ENCODE measurements around the gene RUNDC1. TPM values are rescaled to one million over a fixed set of nuclear protein-coding genes. Genes with fewer than 3 reads are reported as not detected.

The RUNDC1 gene
- polyA plus RNA-seq, 1 donor (not counting 4 experiments of a cell fraction or from before 2014, with no cell fraction given), result 11.1 TPM

GRCh38 chr17:43014649-43015542 is 34.5 kb downstream of the RUNDC1 start:
- no peak overlapping the region for H3K4me3 ChIP-seq (ENCODE audit: control insufficient read depth in 2 of 3, extremely low read depth in 1 of 3, insufficient read depth in 2 of 3, low read depth in 1 of 3, low read length in 3 of 3)
- no peak overlapping the region for H3K9ac ChIP-seq (ENCODE audit: control insufficient read depth, extremely low read depth, insufficient read depth, low read length)
- no peak for DNase-seq (ENCODE audit: low read depth, low spot score)
- peaks cover 4% of the 10 kb centered on the region for H3K4me1 ChIP-seq (ENCODE audit: control insufficient read depth, extremely low read depth, insufficient read depth, low read length)
- H3K27me3 ChIP-seq (ENCODE audit: control insufficient read depth, extremely low read depth, insufficient read depth, low read length), result no peaks in the 10 kb centered on the region
- no peak overlapping the region for H3K27ac ChIP-seq (ENCODE audit: control insufficient read depth, insufficient read depth, low read length)
- TF ChIP-seq CTCF (optimal IDR thresholded peaks at IDR 0.05 in 1 of 3, IDR thresholded peaks at IDR 0.05 in 1 of 3, conservative IDR thresholded peaks at IDR 0.05 in 1 of 3; ENCODE audit: extremely low read depth in 1 of 3, insufficient read depth in 2 of 3, low read length in 3 of 3), result no peak
- TF ChIP-seq EZH2 (IDR thresholded peaks at IDR 0.05; ENCODE audit: low read length), result no peak
- H3K9me1 ChIP-seq (ENCODE audit: control insufficient read depth, extremely low read depth, insufficient read depth, low read length), result no peaks in the 10 kb centered on the region
- no peaks in the 10 kb centered on the region for H4K20me1 ChIP-seq (ENCODE audit: control insufficient read depth, extremely low read depth, insufficient read depth, low read length)
- H3K9me3 ChIP-seq (ENCODE audit: control insufficient read depth, low read depth, low read length), result no peaks in the 10 kb centered on the region
- H3K4me2 ChIP-seq (ENCODE audit: control insufficient read depth, extremely low read depth, insufficient read depth, low read depth, low read length), result no peak overlapping the region
- peaks cover 19 to 31% of the 10 kb centered on the region in 2 experiments for H3K36me3 ChIP-seq (ENCODE audit: control insufficient read depth in 2 of 2, extremely low read depth in 1 of 2, insufficient read depth in 2 of 2, low read length in 2 of 2)
- no peak overlapping the region for H2AFZ ChIP-seq (ENCODE audit: control insufficient read depth, low read length)
- dilution Hi-C loops (cut with MboI; ENCODE audit: extremely low pct_ligation_motif_present, low sequenced_read_pairs), result no loop called here
- peaks cover 8% of the 10 kb centered on the region for H3K79me2 ChIP-seq (ENCODE audit: control insufficient read depth, insufficient read depth, low read length)
- FAIRE-seq, result peak; percentile 29

DNA sequence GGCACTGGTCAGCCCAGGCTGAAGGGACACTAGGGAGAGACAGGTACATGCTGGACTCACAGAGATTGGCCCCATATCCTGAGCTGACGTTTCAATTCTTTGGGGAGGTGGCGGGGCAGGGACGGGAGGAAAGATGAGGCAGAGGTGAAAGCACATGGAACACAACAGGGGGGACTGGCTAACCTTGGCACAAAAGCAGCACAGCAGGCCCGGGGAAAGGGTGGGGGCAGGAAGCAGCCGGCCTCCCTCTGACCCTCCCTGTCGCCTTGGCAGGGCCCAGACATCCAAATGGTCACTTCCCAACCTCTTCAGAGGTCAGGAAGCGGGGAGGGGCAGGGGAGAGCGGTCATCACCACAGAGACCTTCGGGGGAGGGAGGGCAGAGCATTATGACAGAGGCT is 35.2 kb downstream of the RUNDC1 start:
- no peak for DNase-seq (ENCODE audit: low read depth, low spot score)
- no peak overlapping the region for H3K27ac ChIP-seq (ENCODE audit: control insufficient read depth, insufficient read depth, low read length)

More for the DNA sequence above, 35.2 kb downstream of the RUNDC1 start:
- H3K9ac ChIP-seq (ENCODE audit: control insufficient read depth, extremely low read depth, insufficient read depth, low read length), result no peak overlapping the region
- dilution Hi-C loops (cut with MboI; ENCODE audit: extremely low pct_ligation_motif_present, low sequenced_read_pairs), result no loop called here
- H3K79me2 ChIP-seq (ENCODE audit: control insufficient read depth, insufficient read depth, low read length), result peaks cover 11% of the 10 kb centered on the region
- no peaks in the 10 kb centered on the region for H3K9me3 ChIP-seq (ENCODE audit: control insufficient read depth, low read depth, low read length)
- H3K4me3 ChIP-seq (ENCODE audit: control insufficient read depth in 2 of 3, extremely low read depth in 1 of 3, insufficient read depth in 2 of 3, low read depth in 1 of 3, low read length in 3 of 3), result no peak overlapping the region
- H3K27me3 ChIP-seq (ENCODE audit: control insufficient read depth, extremely low read depth, insufficient read depth, low read length), result no peaks in the 10 kb centered on the region
- no peaks in the 10 kb centered on the region for H4K20me1 ChIP-seq (ENCODE audit: control insufficient read depth, extremely low read depth, insufficient read depth, low read length)
- TF ChIP-seq CTCF (optimal IDR thresholded peaks at IDR 0.05 in 1 of 3, IDR thresholded peaks at IDR 0.05 in 1 of 3, conservative IDR thresholded peaks at IDR 0.05 in 1 of 3; ENCODE audit: extremely low read depth in 1 of 3, insufficient read depth in 2 of 3, low read length in 3 of 3), result no peak
- TF ChIP-seq EZH2 (IDR thresholded peaks at IDR 0.05; ENCODE audit: low read length), result no peak
- H3K4me1 ChIP-seq (ENCODE audit: control insufficient read depth, extremely low read depth, insufficient read depth, low read length), result peaks cover 7% of the 10 kb centered on the region
- H2AFZ ChIP-seq (ENCODE audit: control insufficient read depth, low read length), result no peak overlapping the region
- H3K9me1 ChIP-seq (ENCODE audit: control insufficient read depth, extremely low read depth, insufficient read depth, low read length), result no peaks in the 10 kb centered on the region
- H3K4me2 ChIP-seq (ENCODE audit: control insufficient read depth, extremely low read depth, insufficient read depth, low read depth, low read length), result no peak overlapping the region
- FAIRE-seq, result no peak
- peaks cover 19 to 33% of the 10 kb centered on the region in 2 experiments for H3K36me3 ChIP-seq (ENCODE audit: control insufficient read depth in 2 of 2, extremely low read depth in 1 of 2, insufficient read depth in 2 of 2, low read length in 2 of 2)

Measured in keratinocyte (primary cell).